Activated T-cell treated with anti-CD3 and anti-CD28 coated beads for 4 hours (primary cell): Measurements from ENCODE around the gene CIT.
"Not testable (repeated sequence)": the region's sequence is repeated elsewhere in the genome, so short reads cannot be mapped to it uniquely, and the experiment has no call there.

Experiments used
- DNase-seq: peaks from one replicate; pipeline ENCODE4 v3.0.0-alpha.2; 2020

The CIT gene

GRCh38 chr12:119668324-119668841 is 208.7 kb downstream of the CIT start:
- DNase-seq, result no peak

- peak; percentile 87 for DNase-seq
Observed at GRCh38 chr12:119667577-119668323, 209.4 kb downstream of the CIT start, which contains the start of gene PRKAB1. TSS of gene PRKAB1 (plus strand) at chr12:119668133. CDS start at chr12:119668245, 112 bp downstream.

GRCh38 chr12:119666900-119667576 is 210.1 kb downstream of the CIT start:
- no peak for DNase-seq

GRCh38 chr12:119666226-119666795 is 210.8 kb downstream of the CIT start:
- no peak for DNase-seq

DNA sequence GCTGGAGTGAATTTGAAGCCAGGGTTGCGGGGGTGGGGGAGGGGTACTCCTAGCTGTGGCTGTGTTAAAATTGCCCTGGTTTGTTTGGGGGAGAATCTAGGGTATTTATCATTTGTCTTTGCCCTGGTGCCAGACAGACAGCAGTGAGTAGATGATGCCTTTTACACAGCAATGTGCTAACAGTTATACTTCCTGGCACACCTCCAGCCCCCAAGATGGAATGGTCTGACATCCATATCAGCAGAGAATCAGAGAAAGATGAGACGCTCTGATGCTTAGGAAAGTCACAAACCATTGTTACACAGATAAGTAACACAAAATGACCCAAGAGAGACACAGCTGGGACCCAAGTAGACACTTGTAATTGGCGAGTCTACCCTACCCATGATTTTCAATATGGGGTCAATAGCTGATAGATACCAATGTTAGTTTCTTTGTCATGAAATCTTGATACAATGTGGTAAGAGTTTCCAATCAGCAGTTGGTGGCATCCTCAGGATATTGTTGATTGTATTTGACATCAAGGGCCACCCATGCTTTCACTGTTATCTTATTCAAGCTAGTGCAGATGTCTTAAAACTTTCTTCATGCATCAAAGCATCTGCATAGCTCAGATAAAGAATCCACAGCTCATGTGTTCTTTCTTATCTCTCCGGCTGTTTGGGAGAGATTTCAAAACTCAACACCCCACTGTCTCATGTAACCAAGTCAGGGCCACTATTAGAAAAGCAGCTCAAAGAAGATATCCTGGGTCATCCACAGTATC is 211.8 kb downstream of the CIT start:
- DNase-seq, result no peak

GRCh38 chr12:119664642-119665041 is 212.5 kb downstream of the CIT start:
- DNase-seq, result no peak

DNA sequence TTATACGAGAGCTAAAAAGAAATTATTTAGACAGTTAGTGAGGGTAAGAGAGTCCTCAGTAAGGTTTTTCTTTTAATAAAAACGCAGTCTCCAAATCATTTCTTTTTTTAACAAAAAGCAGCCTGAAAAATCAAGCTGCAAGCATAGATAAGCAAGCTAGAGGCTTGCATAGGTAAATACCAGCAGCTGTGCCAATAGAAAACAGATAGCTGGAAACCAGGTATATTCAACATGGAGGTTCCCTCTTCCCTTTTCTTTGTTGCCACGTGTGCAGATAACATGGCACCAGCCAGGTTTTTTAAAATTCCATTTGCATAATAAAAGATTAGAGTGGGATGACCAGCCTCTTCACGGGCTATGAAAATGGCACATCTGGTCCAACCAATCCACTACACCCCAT is 215.2 kb downstream of the CIT start:
- no peak for DNase-seq

DNA sequence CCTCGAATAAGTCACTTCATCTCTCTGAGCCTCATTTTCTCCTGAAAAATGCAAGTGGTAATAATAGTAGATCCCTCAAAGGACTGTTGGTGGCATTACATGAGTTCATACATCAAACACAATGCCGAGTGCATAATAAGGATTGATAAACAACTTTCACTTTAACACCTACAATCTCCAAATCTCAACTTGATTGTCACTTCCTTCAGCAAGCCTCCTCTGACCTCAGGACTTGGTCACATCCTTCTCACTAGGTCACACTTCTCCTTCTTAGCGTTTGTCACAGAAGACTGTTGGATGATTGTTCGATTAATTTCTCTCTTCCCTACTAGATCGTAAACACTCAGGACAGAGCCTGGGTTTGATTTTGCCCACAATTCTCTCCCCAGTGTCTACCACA is 217.0 kb downstream of the CIT start:
- no peak for DNase-seq

DNA sequence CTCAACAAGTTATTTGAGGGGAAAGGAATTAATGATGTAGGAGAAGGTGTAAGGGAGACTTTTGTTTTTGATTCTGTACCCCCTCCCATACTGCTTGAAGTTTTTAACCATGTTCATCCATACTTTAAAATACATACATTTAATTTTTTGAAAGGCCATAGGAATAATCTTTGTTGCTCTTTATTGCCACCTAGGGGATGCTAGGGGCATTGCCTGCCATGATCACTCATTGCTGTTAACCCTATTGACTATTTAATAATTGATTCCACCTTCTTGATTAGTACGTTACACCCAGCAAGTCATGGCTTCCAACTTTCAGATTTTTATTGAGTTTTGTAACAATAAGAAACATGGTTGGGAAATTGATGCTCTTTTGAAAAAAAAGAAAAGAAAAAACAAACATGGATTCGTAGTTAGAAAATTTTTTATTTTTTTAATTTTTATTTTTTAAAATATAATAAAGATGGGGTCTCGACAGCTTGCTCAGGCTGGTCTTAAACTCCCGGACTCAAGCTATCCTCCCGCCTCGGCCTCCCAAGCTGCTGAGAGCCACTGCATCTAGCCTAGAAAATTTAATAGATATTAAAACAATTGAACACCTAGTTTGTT is 217.7 kb downstream of the CIT start:
- DNase-seq, result peak; percentile 36

DNA sequence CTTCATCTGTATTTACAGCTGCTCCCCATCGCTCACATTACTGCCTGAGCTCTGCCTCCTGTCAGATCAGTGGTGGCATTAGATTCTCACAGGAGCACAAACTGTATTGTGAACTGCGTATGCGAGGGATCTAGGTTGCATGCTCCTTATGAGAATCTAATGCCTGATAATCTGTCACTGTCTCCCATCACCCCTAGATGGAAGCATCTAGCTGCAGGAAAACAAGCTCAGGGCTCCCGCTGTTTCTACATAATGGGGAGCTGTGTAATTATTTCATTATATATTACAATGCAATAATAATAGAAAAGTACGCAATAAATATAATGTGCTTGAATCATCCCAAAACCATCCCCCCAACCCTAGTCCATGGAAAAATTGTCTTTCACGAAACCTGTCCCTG is 219.0 kb downstream of the CIT start:
- not testable (repeated sequence) for DNase-seq

- DNase-seq, result not testable (repeated sequence)
Observed at GRCh38 chr12:119657001-119657400, 220.1 kb downstream of the CIT start.

- no peak for DNase-seq
Observed at GRCh38 chr12:119652665-119653064, 224.5 kb downstream of the CIT start.

DNA sequence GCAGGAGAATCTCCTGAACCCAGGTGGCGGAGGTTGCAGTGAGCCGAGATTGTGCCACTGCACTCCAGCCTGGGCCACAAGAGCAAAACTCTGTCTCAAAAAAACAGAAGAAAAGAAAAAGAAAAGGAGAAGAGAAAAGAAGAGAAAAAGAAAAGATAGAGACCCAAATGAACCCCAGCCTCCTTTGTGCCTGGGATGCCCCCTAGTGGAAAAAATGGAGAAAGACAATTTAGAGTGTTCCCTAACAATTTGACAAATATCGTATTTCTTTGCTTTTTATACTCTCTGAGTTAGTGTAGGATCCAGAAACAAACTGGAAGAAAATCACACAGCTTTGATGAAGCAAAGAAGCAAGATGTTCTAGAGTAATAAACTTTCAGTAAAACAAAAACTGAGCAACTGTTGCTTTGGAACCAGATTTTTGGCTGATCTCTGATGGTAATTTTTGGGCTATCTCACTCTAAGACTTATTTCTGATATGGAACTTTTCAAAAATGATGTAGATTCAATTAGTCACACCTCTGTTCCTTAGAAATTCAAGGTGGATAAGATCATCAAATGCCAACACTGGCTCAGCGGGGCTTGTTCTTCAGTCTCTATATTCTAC is 227.8 kb downstream of the CIT start:
- no peak for DNase-seq

DNA sequence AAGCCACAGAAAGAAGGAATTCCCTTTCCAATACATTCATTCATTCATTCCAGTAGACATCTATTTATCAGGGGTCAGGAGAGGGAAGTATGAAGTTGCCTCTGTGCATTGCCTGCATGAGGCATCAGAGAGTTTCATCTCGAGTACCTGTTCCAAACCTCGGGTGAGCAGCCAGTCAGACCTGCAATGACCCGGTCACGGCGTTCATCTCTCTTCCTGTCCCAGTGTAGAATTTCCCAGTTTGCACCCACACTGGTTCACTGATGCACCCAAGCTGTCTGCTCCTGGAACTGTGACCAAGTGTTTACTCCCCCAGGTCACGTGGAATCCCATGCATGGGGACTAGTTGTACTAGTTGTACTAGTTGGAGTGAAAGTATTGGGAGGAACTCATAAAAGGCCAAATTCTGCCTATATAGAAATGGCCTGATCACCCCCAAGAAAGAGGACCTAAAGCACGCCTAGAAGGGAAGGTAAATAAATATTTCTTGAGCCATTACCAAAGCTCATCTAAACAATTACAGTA is 231.5 kb downstream of the CIT start:
- DNase-seq, result no peak

GRCh38 chr12:119644930-119645329 is 232.2 kb downstream of the CIT start:
- DNase-seq, result no peak

- DNase-seq, result no peak
Observed at GRCh38 chr12:119642986-119643385, 234.1 kb downstream of the CIT start.
